Astrocyte of the spinal cord (primary cell): ENCODE measurements around the gene GDPGP1.
A peak's percentile ranks its signal among the peaks of the same experiment; 100 is the strongest.

Source experiments
- DNase-seq: peaks from one replicate; pipeline ENCODE4 v3.0.0; 2011; ENCODE audit warnings: low read depth, low spot score
- H3K4me3 ChIP-seq: 2 replicates; pipeline ENCODE4 v1.5.1; 2011; ENCODE audit warnings: low read depth, mild to moderate bottlenecking, low read length, moderate library complexity
- in situ Hi-C: cut with HindIII; loops from 2 replicates; pipeline ENCODE4 v1.10.0; 2017; ENCODE audit warnings: low sequenced_read_pairs
- TF ChIP-seq, protein P1 (sequence below): IDR thresholded peaks from 2 replicates; pipeline ENCODE4 v1.5.1; 2012; ENCODE audit warnings: low read depth, mild to moderate bottlenecking, low read length, inconsistent platforms

Gene GDPGP1

DNA sequence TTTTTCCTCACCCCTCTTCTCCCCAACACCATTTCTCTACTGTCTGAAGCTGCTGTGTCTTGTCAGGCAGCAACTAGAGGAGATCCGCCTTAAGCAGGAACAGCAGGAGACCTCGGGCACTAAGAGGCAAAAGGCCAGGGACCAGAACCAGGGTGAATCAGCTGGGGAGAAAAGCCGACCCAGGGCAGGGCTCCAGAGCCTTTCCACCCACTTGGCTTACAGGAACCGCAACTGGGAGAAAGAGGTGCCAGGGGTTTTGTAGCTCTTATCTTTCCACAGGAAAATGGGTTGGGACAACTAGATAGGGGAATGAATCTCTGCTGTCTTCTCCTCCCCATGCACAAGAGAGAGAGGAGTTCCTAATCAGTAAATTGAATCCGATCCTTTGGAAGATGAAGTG is 28.4 kb downstream of the GDPGP1 start:
- no peak overlapping the region for H3K4me3 ChIP-seq
- in situ Hi-C loops: no loop called here
- TF ChIP-seq, protein P1, sequence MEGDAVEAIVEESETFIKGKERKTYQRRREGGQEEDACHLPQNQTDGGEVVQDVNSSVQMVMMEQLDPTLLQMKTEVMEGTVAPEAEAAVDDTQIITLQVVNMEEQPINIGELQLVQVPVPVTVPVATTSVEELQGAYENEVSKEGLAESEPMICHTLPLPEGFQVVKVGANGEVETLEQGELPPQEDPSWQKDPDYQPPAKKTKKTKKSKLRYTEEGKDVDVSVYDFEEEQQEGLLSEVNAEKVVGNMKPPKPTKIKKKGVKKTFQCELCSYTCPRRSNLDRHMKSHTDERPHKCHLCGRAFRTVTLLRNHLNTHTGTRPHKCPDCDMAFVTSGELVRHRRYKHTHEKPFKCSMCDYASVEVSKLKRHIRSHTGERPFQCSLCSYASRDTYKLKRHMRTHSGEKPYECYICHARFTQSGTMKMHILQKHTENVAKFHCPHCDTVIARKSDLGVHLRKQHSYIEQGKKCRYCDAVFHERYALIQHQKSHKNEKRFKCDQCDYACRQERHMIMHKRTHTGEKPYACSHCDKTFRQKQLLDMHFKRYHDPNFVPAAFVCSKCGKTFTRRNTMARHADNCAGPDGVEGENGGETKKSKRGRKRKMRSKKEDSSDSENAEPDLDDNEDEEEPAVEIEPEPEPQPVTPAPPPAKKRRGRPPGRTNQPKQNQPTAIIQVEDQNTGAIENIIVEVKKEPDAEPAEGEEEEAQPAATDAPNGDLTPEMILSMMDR: no peak

DNA sequence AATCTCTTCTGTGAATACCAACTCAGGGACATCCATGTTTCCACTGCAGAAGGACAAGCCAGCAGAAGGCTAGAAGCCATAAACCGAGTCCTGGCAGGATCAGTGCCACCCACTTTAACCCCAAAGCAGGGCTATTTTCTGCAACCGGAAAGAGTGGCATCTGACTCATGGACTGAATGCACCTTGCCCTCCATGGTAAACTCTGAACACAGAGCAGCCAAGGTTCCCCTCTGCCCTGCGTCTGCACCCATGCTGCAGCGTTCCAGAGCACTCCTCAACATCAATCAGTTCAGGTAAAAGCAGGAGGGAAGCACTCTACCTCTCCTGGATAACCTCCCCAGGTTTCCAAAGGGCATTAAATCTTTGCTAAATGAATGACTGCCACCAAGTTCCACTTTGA is 30.7 kb downstream of the GDPGP1 start:
- H3K4me3 ChIP-seq: peak overlapping the region; percentile 91
- TF ChIP-seq, protein P1: no peak
- in situ Hi-C loops: no loop called here
- no peak for DNase-seq

More for the DNA sequence above, 28.4 kb downstream of the GDPGP1 start:
- no peak for DNase-seq

DNA sequence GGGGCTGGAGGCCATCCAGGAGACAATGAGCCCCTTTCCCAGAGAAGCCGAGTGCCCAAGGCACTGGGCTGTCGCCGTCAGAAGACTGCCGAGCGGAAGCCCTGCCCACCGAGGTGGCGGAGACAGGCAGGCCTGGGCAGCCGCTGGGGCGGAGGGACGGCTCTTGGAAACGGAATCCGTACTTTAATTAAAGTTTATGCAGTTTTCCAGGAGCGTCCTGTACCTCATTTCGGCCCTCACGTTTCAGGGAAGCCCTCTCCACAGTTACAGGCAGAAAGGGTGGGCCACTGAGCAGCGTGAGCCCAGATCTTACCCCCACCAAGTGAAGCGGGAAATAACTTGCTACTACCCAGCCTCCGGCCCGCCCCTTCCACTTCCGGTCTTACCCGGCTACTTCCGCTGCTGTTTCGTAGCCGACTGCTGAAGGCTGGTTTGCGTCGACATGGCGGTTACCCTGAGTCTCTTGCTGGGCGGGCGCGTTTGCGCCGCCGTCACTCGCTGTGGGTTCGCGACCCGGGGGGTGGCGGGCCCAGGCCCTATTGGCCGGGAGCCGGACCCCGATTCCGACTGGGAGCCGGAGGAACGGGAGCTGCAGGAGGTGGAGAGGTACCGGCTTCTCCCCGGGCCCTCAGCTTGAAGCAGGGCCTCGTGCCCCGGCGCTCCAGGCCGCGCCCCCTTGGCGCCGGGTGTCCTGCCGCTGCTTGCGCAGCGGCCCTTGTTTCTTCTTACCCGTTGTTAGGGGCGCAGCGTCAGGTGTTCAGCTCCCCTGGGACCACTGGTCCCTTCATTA is 31.5 kb downstream of the GDPGP1 start, which contains the start of gene NGRN:
Gene NGRN, plus strand, starts transcription at position 402 of the 790 bp plus-strand sequence. Its CDS starts 41 bp downstream, at position 443.
- TF ChIP-seq, protein P1: no peak
- H3K4me3 ChIP-seq: peak within 1 kb of the TSS; percentile 91
- in situ Hi-C loops: no loop called here
- peak; percentile 92 for DNase-seq

DNA sequence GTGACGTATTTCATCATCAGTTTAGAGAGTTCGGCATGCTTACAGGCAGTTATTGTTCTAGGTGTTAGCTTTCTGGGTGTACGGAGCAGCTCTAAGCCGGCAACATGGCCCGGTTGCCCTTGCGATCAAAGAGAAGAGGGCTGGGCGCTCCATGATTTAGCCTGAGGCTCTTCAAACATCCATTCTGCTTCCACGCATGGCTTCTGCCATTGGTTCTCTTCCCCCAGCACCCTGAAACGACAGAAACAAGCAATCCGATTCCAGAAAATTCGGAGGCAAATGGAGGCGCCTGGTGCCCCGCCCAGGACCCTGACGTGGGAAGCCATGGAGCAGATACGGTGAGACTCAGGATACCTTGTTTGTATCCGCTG is 32.0 kb downstream of the GDPGP1 start:
- no peak for DNase-seq
- TF ChIP-seq, protein P1: no peak
- peak overlapping the region; percentile 91 for H3K4me3 ChIP-seq
- in situ Hi-C loops: no loop called here

DNA sequence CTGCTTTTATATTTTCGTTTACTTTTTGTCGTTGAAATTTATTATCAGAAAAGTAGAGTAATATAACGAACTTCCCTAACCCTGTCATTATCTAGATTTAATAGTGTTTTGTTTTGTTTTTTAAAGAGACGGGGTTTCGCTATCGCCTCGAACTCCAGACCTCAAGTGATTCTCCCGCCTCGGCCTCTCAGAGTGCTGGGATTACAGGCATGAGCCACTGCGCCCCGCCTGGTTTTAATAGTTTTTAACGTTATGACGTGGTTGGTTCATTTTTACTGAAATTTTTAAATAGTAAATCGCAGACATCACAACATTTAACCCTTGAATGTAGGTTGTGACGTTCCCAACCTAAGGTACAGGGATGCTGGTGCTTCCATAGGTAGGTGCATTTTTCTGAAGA is 32.5 kb downstream of the GDPGP1 start:
- TF ChIP-seq, protein P1: no peak
- in situ Hi-C loops: no loop called here
- peak overlapping the region; percentile 91 for H3K4me3 ChIP-seq
- DNase-seq: no peak

DNA sequence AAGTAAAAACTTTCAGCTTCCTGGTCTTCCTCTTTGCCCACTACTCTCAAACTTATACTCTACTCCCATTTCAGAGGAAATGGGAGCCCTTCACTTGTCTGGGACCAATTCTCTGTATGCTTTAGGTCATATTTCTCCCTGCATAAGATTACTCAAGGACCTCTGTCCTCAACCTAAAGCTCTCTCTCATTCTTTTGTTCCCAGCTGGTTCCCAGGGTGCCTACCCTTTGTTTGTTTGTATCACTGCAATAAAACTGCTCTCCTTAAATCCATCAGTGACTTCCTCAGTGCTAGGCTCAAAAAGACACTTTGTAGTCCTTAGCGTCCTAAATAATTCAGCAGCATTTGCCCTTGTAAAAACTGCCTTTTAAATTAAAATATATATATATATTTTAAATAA is 34.4 kb downstream of the GDPGP1 start:
- in situ Hi-C loops: no loop called here
- TF ChIP-seq, protein P1: no peak
- no peak for DNase-seq
- H3K4me3 ChIP-seq: no peak overlapping the region
